Astrocyte of the cerebellum (primary cell): ENCODE measurements around the gene SMG6.

Experiments used
- DNase-seq: peaks from one replicate; pipeline ENCODE4 v3.0.0-alpha.2; 2011; ENCODE audit warnings: low read depth
- H3K4me3 ChIP-seq: 2 replicates; pipeline ENCODE4 v1.5.1; 2011; ENCODE audit warnings: mild to moderate bottlenecking, low read depth, low read length, moderate library complexity
- CTCF ChIP-seq: IDR thresholded peaks from 2 replicates; pipeline ENCODE4 v1.5.1; 2012; ENCODE audit warnings: low read length, low read depth, moderate library complexity, mild to moderate bottlenecking; ENCODE audit errors: missing control alignments
- in situ Hi-C: cut with HindIII; loops from 2 replicates; pipeline ENCODE4 v1.10.0; 2017; ENCODE audit warnings: low sequenced_read_pairs

Gene SMG6

GRCh38 chr17:2082003-2082781 is 221.4 kb downstream of the SMG6 start:
- TF ChIP-seq CTCF = no peak
- no peak for DNase-seq
- no peak overlapping the region for H3K4me3 ChIP-seq
- in situ Hi-C loops = loop anchor here (25.0 kb wide), 1 partner anchor 180 kb away; no protein-coding TSS in a partner anchor

GRCh38 chr17:2081564-2081963 is 222.0 kb downstream of the SMG6 start:
- in situ Hi-C loops = loop anchor here (25.0 kb wide), 1 partner anchor 181 kb away; no protein-coding TSS in a partner anchor
- TF ChIP-seq CTCF = no peak
- no peak for DNase-seq

GRCh38 chr17:2077040-2077439 is 226.5 kb downstream of the SMG6 start:
- no peak overlapping the region for H3K4me3 ChIP-seq
- in situ Hi-C loops = loop anchor here (25.0 kb wide), 1 partner anchor 185 kb away; no protein-coding TSS in a partner anchor
- no peak for TF ChIP-seq CTCF
- no peak for DNase-seq

More at GRCh38 chr17:2081564-2081963, 222.0 kb downstream of the SMG6 start:
- H3K4me3 ChIP-seq = no peak overlapping the region

GRCh38 chr17:2076087-2076984 is 227.2 kb downstream of the SMG6 start:
- DNase-seq = no peak
- in situ Hi-C loops = loop anchor here (25.0 kb wide), 1 partner anchor 186 kb away; no protein-coding TSS in a partner anchor
- H3K4me3 ChIP-seq = no peak overlapping the region
- TF ChIP-seq CTCF = no peak

GRCh38 chr17:2075336-2076086 is 228.1 kb downstream of the SMG6 start:
- H3K4me3 ChIP-seq = no peak overlapping the region
- no peak for DNase-seq
- in situ Hi-C loops = loop anchor here (25.0 kb wide), 1 partner anchor 187 kb away; no protein-coding TSS in a partner anchor
- no peak for TF ChIP-seq CTCF

GRCh38 chr17:2074919-2075318 is 228.7 kb downstream of the SMG6 start:
- no peak for TF ChIP-seq CTCF
- in situ Hi-C loops = loop anchor here (25.0 kb wide), 1 partner anchor 187 kb away; no protein-coding TSS in a partner anchor
- DNase-seq = no peak
- H3K4me3 ChIP-seq = no peak overlapping the region
